Prostate gland (tissue), 2 donors: ENCODE data around the gene SH3PXD2B. TPM values are rescaled to one million over a fixed set of nuclear protein-coding genes. Genes with fewer than 3 reads are reported as not detected.

ENCODE experiments used
- DNase-seq: peaks from one replicate; pipeline ENCODE4 v3.0.0-alpha.2; 2019; ENCODE audit warnings: low spot score
- H3K27ac ChIP-seq, 2 donors: fragments of 200-600 bp; sonication (generic); 2 replicates each; pipeline ENCODE4 v1.5.1; 2017 to 2019
- H3K27me3 ChIP-seq: fragments of 200-600 bp; sonication (generic); replicated peaks from 2 replicates; pipeline ENCODE4 v1.5.1; 2019; ENCODE audit not compliant: insufficient read depth
- H3K36me3 ChIP-seq, 2 donors: fragments of 200-600 bp; sonication (generic); 1 replicate in 1 of 2; 2 replicates in 1 of 2; pipeline versions ENCODE4 v1.5.1 to v1.8.1; 2017 to 2019
- H3K4me1 ChIP-seq: fragments of 200-600 bp; sonication (generic); replicated peaks from 2 replicates; pipeline ENCODE4 v1.5.1; 2019
- H3K4me3 ChIP-seq, 2 donors: fragments of 200-600 bp; sonication (generic); 2 replicates each; pipeline ENCODE4 v1.5.1; 2017 to 2019
- H3K9me3 ChIP-seq: fragments of 200-600 bp; sonication (generic); 2 replicates; pipeline ENCODE4 v1.5.1; 2017
- POLR2A ChIP-seq: fragments of 450-650 bp; IDR thresholded peaks from one replicate; pipeline ENCODE4 v1.6.1; 2016; ENCODE audit warnings: antibody characterized with exemption, mild to moderate bottlenecking
- POLR2AphosphoS5 ChIP-seq: sonication (generic); formaldehyde crosslinking; IDR thresholded peaks from one replicate; pipeline ENCODE4 v1.6.1; 2017; ENCODE audit warnings: antibody characterized with exemption
- WGBS: methylation state at CpG from one replicate; pipeline ENCODE4 v1.1.5; 2018; 5-methylcytosine and 5-hydroxymethylcytosine counted together
- intact Hi-C: fragments of 100-400 bp; cut with DNase I; formaldehyde crosslinking; loops from one replicate; pipeline ENCODE4 v1.14.2; 2022
- total RNA-seq, 2 donors: library from RNA; depleted of rRNA; stranded (reverse); fragments of >200 nt; gene quantifications; one replicate each; pipeline ENCODE4 v1.1.0, GENCODE V29; 2016
- TF ChIP-seq, protein P1 (sequence below), 4 experiments: fragments of 200-600 bp in 2 of 4; fragments of 450-650 bp in 2 of 4; sonication (generic) in 2 of 4; IDR thresholded peaks; 1 replicate in 3 of 4; 2 replicates in 1 of 4; pipeline ENCODE4 v1.5.1; 2016 to 2019; ENCODE audit warnings: antibody characterized with exemption in 4 of 4, mild to moderate bottlenecking in 2 of 4, moderate library complexity in 2 of 4

Gene SH3PXD2B
- total RNA-seq, 2 donors from 2014 or later, result 15.8 to 38.0 TPM

DNA sequence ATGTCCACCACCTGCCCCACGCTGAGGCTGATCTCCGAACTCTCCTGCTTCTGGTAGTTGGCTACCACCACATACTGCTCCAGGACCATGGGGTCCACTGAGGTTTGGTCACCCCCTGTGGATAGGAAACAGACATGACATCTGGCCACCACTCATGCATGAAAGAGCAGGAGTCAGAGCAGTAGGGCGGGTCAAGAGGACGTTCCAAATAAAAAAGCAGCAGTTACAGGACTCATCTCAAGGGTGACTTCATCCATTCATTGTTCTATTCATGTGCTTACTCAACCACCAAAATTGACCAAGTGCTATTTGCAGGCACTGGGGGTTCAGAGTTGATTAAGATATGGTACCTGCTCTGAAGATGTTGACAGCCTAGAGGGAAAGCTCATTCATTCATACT is 91.6 kb downstream of the SH3PXD2B start:
- Histone ChIP-seq H3K4me1 (no peaks in the 10 kb centered on the region), H3K4me3 (no peak overlapping the region), H3K27me3 (no peaks in the 10 kb centered on the region), H3K9me3 (no peaks in the 10 kb centered on the region), H3K36me3 (peaks cover 0 to under 1% of the 10 kb centered on the region in 2 donors), H3K27ac (no peak overlapping the region)
- intact Hi-C loops, result no loop called here
- no peak for DNase-seq
- TF ChIP-seq POLR2AphosphoS5 (no peak), POLR2A (no peak)
- TF ChIP-seq, protein P1, sequence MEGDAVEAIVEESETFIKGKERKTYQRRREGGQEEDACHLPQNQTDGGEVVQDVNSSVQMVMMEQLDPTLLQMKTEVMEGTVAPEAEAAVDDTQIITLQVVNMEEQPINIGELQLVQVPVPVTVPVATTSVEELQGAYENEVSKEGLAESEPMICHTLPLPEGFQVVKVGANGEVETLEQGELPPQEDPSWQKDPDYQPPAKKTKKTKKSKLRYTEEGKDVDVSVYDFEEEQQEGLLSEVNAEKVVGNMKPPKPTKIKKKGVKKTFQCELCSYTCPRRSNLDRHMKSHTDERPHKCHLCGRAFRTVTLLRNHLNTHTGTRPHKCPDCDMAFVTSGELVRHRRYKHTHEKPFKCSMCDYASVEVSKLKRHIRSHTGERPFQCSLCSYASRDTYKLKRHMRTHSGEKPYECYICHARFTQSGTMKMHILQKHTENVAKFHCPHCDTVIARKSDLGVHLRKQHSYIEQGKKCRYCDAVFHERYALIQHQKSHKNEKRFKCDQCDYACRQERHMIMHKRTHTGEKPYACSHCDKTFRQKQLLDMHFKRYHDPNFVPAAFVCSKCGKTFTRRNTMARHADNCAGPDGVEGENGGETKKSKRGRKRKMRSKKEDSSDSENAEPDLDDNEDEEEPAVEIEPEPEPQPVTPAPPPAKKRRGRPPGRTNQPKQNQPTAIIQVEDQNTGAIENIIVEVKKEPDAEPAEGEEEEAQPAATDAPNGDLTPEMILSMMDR (IDR thresholded peaks at IDR 0.05), result no peak
- WGBS, result 91% methylated on average over 4 of the region's 4 CpGs

DNA sequence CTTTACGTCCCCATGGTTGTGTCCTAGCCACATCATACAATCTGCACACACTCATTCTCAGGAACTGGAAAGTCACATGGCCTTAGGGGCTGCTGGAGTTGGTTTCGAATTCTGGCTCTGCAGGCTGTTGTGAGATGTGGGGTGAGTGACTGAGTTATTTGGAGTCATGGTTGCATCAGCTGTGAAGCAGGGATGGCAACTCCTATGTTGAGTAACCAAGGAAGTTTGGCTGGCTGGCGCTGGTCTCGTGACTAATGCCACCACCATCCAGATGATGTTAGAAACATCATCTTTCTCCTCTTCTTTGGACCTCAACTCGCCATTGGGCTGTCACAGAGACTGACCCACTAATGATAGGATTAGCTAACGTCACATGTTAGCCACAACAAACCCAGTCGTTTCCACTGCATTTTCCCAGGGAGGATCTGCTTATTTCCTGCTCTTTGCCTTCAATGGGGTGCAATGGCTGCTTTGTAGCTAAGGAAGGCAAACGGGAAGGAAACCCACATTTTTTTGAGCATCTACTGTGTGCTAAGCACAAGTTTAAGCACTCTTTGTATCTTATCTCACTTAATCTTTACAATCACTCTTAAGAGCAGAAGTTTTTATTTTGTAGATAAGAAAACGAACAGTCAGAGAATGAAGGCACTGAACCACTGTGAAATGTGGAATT is 92.6 kb downstream of the SH3PXD2B start:
- Histone ChIP-seq H3K27ac (no peak overlapping the region), H3K27me3 (no peaks in the 10 kb centered on the region), H3K36me3 (peaks cover 0 to 4% of the 10 kb centered on the region in 2 donors), H3K9me3 (no peaks in the 10 kb centered on the region), H3K4me3 (no peak overlapping the region), H3K4me1 (no peaks in the 10 kb centered on the region)
- TF ChIP-seq, protein P1 (IDR thresholded peaks at IDR 0.05), result no peak
- TF ChIP-seq POLR2AphosphoS5 (no peak), POLR2A (no peak)
- intact Hi-C loops, result no loop called here
- no peak for DNase-seq
- WGBS, result 77% methylated on average over 9 of the region's 9 CpGs

DNA sequence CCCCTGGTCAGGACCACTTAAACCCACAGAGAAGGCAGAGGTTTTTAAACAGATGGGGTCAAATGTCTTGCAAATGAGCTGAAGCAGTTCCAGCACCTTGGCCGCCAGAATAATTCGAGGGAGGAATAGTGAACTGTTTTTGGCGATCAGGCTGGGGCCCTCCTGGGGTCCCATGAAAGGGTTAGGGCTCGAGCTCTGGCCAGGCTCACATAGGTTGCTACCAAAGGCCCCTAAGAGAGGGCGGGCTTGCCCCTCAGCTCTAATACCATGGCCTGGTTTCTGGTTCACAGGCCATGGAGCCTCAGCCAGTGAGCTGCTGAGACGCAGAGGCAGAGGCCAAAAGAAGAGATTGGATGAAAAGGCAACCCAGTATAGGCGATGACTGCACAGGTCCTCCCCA is 96.0 kb downstream of the SH3PXD2B start:
- no peak overlapping the region for H3K4me3 ChIP-seq
- H3K9me3 ChIP-seq, result no peaks in the 10 kb centered on the region
- no peak for DNase-seq
- peaks cover 0 to 8% of the 10 kb centered on the region in 2 donors for H3K36me3 ChIP-seq
- no peak overlapping the region for H3K27ac ChIP-seq
- no peaks in the 10 kb centered on the region for H3K27me3 ChIP-seq
- intact Hi-C loops, result no loop called here
- WGBS, result 95% methylated on average over 7 of the region's 7 CpGs
- no peaks in the 10 kb centered on the region for H3K4me1 ChIP-seq
- TF ChIP-seq POLR2AphosphoS5 (no peak), POLR2A (no peak)
- TF ChIP-seq, protein P1 (IDR thresholded peaks at IDR 0.05), result no peak

DNA sequence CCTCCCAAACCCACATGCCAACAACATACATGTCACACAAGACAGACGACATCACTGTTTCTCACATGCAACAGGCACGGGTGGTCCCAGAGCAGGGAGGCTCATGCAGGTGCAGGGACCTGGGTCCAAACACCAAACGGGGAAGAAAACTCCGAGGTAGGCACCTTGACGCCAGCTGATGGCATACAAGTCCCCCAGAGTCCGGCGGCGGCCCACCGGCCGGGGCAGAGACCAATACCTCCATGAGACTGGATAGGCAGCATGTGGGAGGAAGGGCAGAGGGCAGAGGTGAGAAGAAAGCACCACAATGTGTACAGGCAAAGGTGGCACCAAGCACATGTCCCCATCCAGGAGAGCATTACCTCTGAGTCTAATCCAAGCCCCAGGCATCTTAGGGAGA is 97.8 kb downstream of the SH3PXD2B start:
- Histone ChIP-seq H3K27ac (no peak overlapping the region), H3K9me3 (no peaks in the 10 kb centered on the region)

More for the DNA sequence above, 97.8 kb downstream of the SH3PXD2B start:
- WGBS, result 99% methylated on average over 10 of the region's 10 CpGs
- Histone ChIP-seq H3K27me3 (no peaks in the 10 kb centered on the region), H3K36me3 (peaks cover 0 to 8% of the 10 kb centered on the region in 2 donors), H3K4me3 (no peak overlapping the region), H3K4me1 (no peaks in the 10 kb centered on the region)
- intact Hi-C loops, result no loop called here
- DNase-seq, result no peak
- TF ChIP-seq POLR2A, result no peak
- TF ChIP-seq POLR2AphosphoS5, result no peak
- TF ChIP-seq, protein P1 (IDR thresholded peaks at IDR 0.05), result no peak
